Amniotic epithelial cell (primary cell): ENCODE data around the gene KCND1.

ENCODE experiments used
- DNase-seq: peaks from one replicate; pipeline ENCODE4 v3.0.0-alpha.2; 2010; ENCODE audit warnings: low read depth

Gene KCND1

GRCh38 chrX:48974574-48974973 is 2.9 kb upstream of the KCND1 start:
- no peak for DNase-seq

GRCh38 chrX:48974033-48974432 is 2.4 kb upstream of the KCND1 start:
- no peak for DNase-seq

- peak; percentile 35 for DNase-seq
These were observed 848 bp upstream of the KCND1 start for GRCh38 chrX:48972220-48973164.

- DNase-seq = no peak
These were observed 2.2 kb downstream of the KCND1 start for GRCh38 chrX:48969471-48969870.

- DNase-seq = no peak
These were observed 3.3 kb downstream of the KCND1 start for GRCh38 chrX:48968377-48968776.

GRCh38 chrX:48966796-48967579 is 4.7 kb downstream of the KCND1 start:
- no peak for DNase-seq

- no peak for DNase-seq
These were observed 5.7 kb downstream of the KCND1 start for GRCh38 chrX:48965959-48966358.

- peak; percentile 78 for DNase-seq
These were observed 10.0 kb downstream of the KCND1 start for GRCh38 chrX:48961585-48962091.

- no peak for DNase-seq
These were observed 11.4 kb downstream of the KCND1 start for GRCh38 chrX:48960291-48960690.

- peak; percentile 53 for DNase-seq
These were observed 13.0 kb downstream of the KCND1 start for GRCh38 chrX:48958635-48959094.

GRCh38 chrX:48957827-48958634 is 13.6 kb downstream of the KCND1 start:
- peak; percentile 98 for DNase-seq

GRCh38 chrX:48957477-48957826 is 14.2 kb downstream of the KCND1 start, which contains the start of gene OTUD5:
OTUD5 (minus strand) TSS chrX:48957607; CDS start chrX:48957570, 37 bp downstream.
- no peak for DNase-seq

GRCh38 chrX:48956728-48957414 is 14.8 kb downstream of the KCND1 start:
- DNase-seq = no peak

GRCh38 chrX:48948589-48948988 is 23.1 kb downstream of the KCND1 start:
- DNase-seq = no peak

GRCh38 chrX:48945517-48946348 is 25.9 kb downstream of the KCND1 start:
- DNase-seq = peak; percentile 40

- no peak for DNase-seq
These were observed 28.7 kb downstream of the KCND1 start for GRCh38 chrX:48942895-48943294.

GRCh38 chrX:48940404-48940955 is 31.2 kb downstream of the KCND1 start:
- no peak for DNase-seq

- DNase-seq = no peak
These were observed 32.0 kb downstream of the KCND1 start for GRCh38 chrX:48939524-48940228.

- DNase-seq = no peak
These were observed 32.8 kb downstream of the KCND1 start for GRCh38 chrX:48938721-48939425.
